GM23338 (cell line): ENCODE data around the gene BCCIP. TPM values are rescaled to one million over a fixed set of nuclear protein-coding genes. Genes with fewer than 3 reads are reported as not detected.

ENCODE experiments used
- ATAC-seq: fragments of 200-7000 bp; cut with Tn5 transposase; 3 replicates; pipeline ENCODE4 v1.9.1; 2020
- DNase-seq: peaks from one replicate; pipeline ENCODE4 v3.0.0-alpha.2; 2015; ENCODE audit warnings: low spot score
- H2AFZ ChIP-seq: fragments of 200-600 bp; sonication (generic); 2 replicates; pipeline ENCODE4 v1.8.0; 2016; ENCODE audit warnings: antibody characterized with exemption, mild to moderate bottlenecking, moderate library complexity
- H3F3A ChIP-seq: fragments of 200-600 bp; sonication (generic); replicated peaks from 2 replicates; pipeline ENCODE4 v1.8.0; 2017; ENCODE audit warnings: antibody characterized with exemption, mixed run types, low read depth
- H3K27ac ChIP-seq: fragments of 200-600 bp; sonication (generic); 2 replicates; pipeline ENCODE4 v1.6.1; 2016; ENCODE audit warnings: low read depth
- H3K27me3 ChIP-seq: fragments of 200-600 bp; sonication (generic); 2 replicates; pipeline ENCODE4 v1.8.0; 2016; ENCODE audit warnings: mild to moderate bottlenecking, mixed run types, moderate library complexity; ENCODE audit not compliant: insufficient read depth
- H3K36me3 ChIP-seq: fragments of 200-600 bp; sonication (generic); 2 replicates; pipeline ENCODE4 v1.8.0; 2016; ENCODE audit warnings: mild to moderate bottlenecking; ENCODE audit not compliant: insufficient read depth
- H3K4me1 ChIP-seq: fragments of 200-600 bp; sonication (generic); 2 replicates; pipeline ENCODE4 v1.8.0; 2016; ENCODE audit warnings: mild to moderate bottlenecking, moderate library complexity; ENCODE audit not compliant: insufficient read depth
- H3K4me2 ChIP-seq: fragments of 200-600 bp; sonication (generic); 2 replicates; pipeline ENCODE4 v1.7.1; 2017; ENCODE audit warnings: mixed run types
- H3K4me3 ChIP-seq: fragments of 200-600 bp; sonication (generic); 2 replicates; pipeline ENCODE4 v1.6.1; 2016; ENCODE audit warnings: mixed run types
- H3K79me2 ChIP-seq: fragments of 200-600 bp; sonication (generic); replicated peaks from 2 replicates; pipeline ENCODE4 v1.8.0; 2017; ENCODE audit warnings: mild to moderate bottlenecking; ENCODE audit not compliant: insufficient read depth
- H3K9me2 ChIP-seq: fragments of 200-600 bp; sonication (generic); 2 replicates; pipeline ENCODE4 v1.8.0; 2017; ENCODE audit not compliant: insufficient read depth
- H4K20me1 ChIP-seq: fragments of 200-600 bp; sonication (generic); replicated peaks from 2 replicates; pipeline ENCODE4 v1.8.0; 2017; ENCODE audit warnings: mild to moderate bottlenecking; ENCODE audit not compliant: insufficient read depth
- H3K27ac Mint-ChIP-seq: 2 replicates; pipeline ENCODE4 v1.8.0; 2020; ENCODE audit warnings: inconsistent platforms, mild to moderate bottlenecking, moderate library complexity, mixed read lengths
- H3K27me3 Mint-ChIP-seq: 3 replicates; pipeline ENCODE4 v1.8.0; 2022; ENCODE audit warnings: low read depth, mild to moderate bottlenecking, moderate library complexity, mixed read lengths, inconsistent platforms; ENCODE audit not compliant: insufficient read depth, poor library complexity
- H3K36me3 Mint-ChIP-seq: 3 replicates; pipeline ENCODE4 v1.8.0; 2021; ENCODE audit warnings: low read depth, mild to moderate bottlenecking, inconsistent platforms, moderate library complexity, mixed read lengths
- H3K4me1 Mint-ChIP-seq: 3 replicates; pipeline ENCODE4 v1.8.0; 2020; ENCODE audit warnings: mild to moderate bottlenecking, inconsistent platforms, mixed read lengths
- H3K4me3 Mint-ChIP-seq: 3 replicates; pipeline ENCODE4 v1.8.0; 2021; ENCODE audit warnings: moderate library complexity, mild to moderate bottlenecking, inconsistent platforms, mixed read lengths
- H3K9me3 Mint-ChIP-seq: 3 replicates; pipeline ENCODE4 v1.8.0; 2020; ENCODE audit warnings: moderate library complexity, mild to moderate bottlenecking, inconsistent platforms, mixed read lengths
- CREB1 ChIP-seq: fragments of 250-450 bp; sonication (Bioruptor Pico); IDR thresholded peaks from 2 replicates; pipeline ENCODE4 v1.5.0; 2020; ENCODE audit warnings: low read depth, mild to moderate bottlenecking, moderate library complexity
- CTCF ChIP-seq, 2 experiments: fragments of 200-600 bp in 1 of 2; sonication (generic) in 1 of 2; conservative IDR thresholded peaks; 2 replicates each; pipeline versions ENCODE4 v1.5.1 to v1.6.1; 2016 to 2017; ENCODE audit warnings: antibody characterized with exemption in 2 of 2, low read depth in 2 of 2, mild to moderate bottlenecking in 2 of 2, moderate library complexity in 1 of 2
- EZH2 ChIP-seq: fragments of 200-600 bp; sonication (generic); IDR thresholded peaks from one replicate; pipeline ENCODE4 v1.8.0; 2017; ENCODE audit warnings: antibody characterized with exemption, mild to moderate bottlenecking, low read depth; ENCODE audit not compliant: unreplicated experiment
- EZH2phosphoT487 ChIP-seq: fragments of 200-600 bp; sonication (generic); IDR thresholded peaks from one replicate; pipeline ENCODE4 v1.8.1; 2018; ENCODE audit warnings: antibody characterized with exemption; ENCODE audit not compliant: unreplicated experiment
- JUNB ChIP-seq: IDR thresholded peaks from one replicate; pipeline ENCODE4 v1.6.1; 2016; ENCODE audit warnings: antibody characterized with exemption; ENCODE audit not compliant: unreplicated experiment
- POLR2AphosphoS5 ChIP-seq: IDR thresholded peaks from 2 replicates; pipeline ENCODE4 v1.6.1; 2016; ENCODE audit warnings: antibody characterized with exemption, low read depth
- REST ChIP-seq: IDR thresholded peaks from one replicate; pipeline ENCODE4 v1.6.1; 2018; ENCODE audit warnings: antibody characterized with exemption; ENCODE audit not compliant: unreplicated experiment
- STAT1 ChIP-seq: IDR thresholded peaks from one replicate; pipeline ENCODE4 v1.6.1; 2016; ENCODE audit warnings: antibody characterized with exemption; ENCODE audit not compliant: unreplicated experiment
- ZNF114 ChIP-seq: fragments of 250-450 bp; sonication (Bioruptor Pico); IDR thresholded peaks from 2 replicates; pipeline ENCODE4 v1.5.0; 2020; ENCODE audit warnings: mild to moderate bottlenecking, moderate library complexity
- ZNF331 ChIP-seq: fragments of 250-450 bp; sonication (Bioruptor Pico); IDR thresholded peaks from 2 replicates; pipeline ENCODE4 v1.5.0; 2020; ENCODE audit warnings: low read depth, mild to moderate bottlenecking, moderate library complexity
- polyA plus RNA-seq: library from polyadenylated mRNA; unstranded; fragments of >200 nt; fragmentation: Nextera tagmentation; extraction: Ambion mirVana; gene quantifications from 2 replicates; pipeline ENCODE4 v1.2.1, GENCODE V29; 2016
- total RNA-seq: library from RNA; depleted of rRNA; stranded (reverse); fragments of >200 nt; shearing (Covaris generic); gene quantifications from 2 replicates; pipeline ENCODE4 v1.2.3, GENCODE V29; 2014
- TF ChIP-seq, protein P1 (sequence below): IDR thresholded peaks from 2 replicates; pipeline ENCODE4 v1.6.1; 2016; ENCODE audit warnings: antibody characterized with exemption

The BCCIP gene
- total and polyA plus RNA-seq, 2 experiments from 2014 or later: 98.6 to 214 TPM

DNA sequence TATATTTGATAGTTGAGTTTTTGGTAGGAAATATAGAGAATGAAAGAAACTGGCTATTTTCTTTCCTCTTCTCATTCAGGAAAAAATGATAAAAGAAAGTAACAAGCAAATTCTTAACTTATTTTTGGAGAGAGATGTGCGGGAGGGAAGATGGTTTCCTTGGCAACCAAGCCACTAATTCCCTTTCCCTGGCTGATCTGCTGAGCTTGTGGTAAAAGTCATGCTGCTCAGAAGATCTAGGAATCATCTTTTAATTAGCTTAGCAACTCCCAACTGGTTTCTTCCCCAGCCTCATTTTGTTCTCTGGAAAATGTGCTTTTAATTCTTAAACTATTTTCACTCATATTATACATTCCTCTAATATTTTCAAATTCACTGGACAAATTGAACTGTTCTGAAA lies 12.1 kb upstream of the BCCIP start:
- Mint-ChIP-seq H3K4me3 (no peak overlapping the region), H3K9me3 (no peaks in the 10 kb centered on the region), H3K27me3 (no peaks in the 10 kb centered on the region), H3K36me3 (peaks cover 31% of the 10 kb centered on the region), H3K4me1 (no peaks in the 10 kb centered on the region), H3K27ac (no peak overlapping the region)
- Histone ChIP-seq H3K4me3 (no peak overlapping the region), H3F3A (no peaks in the 10 kb centered on the region), H3K27ac (no peak overlapping the region), H3K4me2 (no peak overlapping the region), H3K4me1 (no peaks in the 10 kb centered on the region), H3K36me3 (no peaks in the 10 kb centered on the region; the same call in 1 of the 2 replicates), H3K27me3 (no peaks in the 10 kb centered on the region), H3K9me2 (no peaks in the 10 kb centered on the region), H3K79me2 (no peaks in the 10 kb centered on the region), H2AFZ (no peak overlapping the region), H4K20me1 (no peaks in the 10 kb centered on the region; the same call in 1 of the 2 replicates)
- DNase-seq (no peak), ATAC-seq (no peak)
- TF ChIP-seq STAT1: no peak
- TF ChIP-seq JUNB: no peak
- no peak for TF ChIP-seq CTCF (conservative IDR thresholded peaks at IDR 0.05; ENCODE audit: low read depth in 2 of 2)
- TF ChIP-seq CREB1 (CRISPR knock-in tag): no peak
- no peak for TF ChIP-seq EZH2phosphoT487
- no peak for TF ChIP-seq POLR2AphosphoS5
- TF ChIP-seq REST: no peak
- no peak for TF ChIP-seq ZNF114
- TF ChIP-seq ZNF331: no peak
- no peak for TF ChIP-seq EZH2
- TF ChIP-seq, protein P1, sequence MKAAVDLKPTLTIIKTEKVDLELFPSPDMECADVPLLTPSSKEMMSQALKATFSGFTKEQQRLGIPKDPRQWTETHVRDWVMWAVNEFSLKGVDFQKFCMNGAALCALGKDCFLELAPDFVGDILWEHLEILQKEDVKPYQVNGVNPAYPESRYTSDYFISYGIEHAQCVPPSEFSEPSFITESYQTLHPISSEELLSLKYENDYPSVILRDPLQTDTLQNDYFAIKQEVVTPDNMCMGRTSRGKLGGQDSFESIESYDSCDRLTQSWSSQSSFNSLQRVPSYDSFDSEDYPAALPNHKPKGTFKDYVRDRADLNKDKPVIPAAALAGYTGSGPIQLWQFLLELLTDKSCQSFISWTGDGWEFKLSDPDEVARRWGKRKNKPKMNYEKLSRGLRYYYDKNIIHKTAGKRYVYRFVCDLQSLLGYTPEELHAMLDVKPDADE: no peak
